Stimulated activated CD4-positive, alpha-beta T cell treated with anti-CD3 and anti-CD28 coated beads, TNF-alpha, amount 100 ng/mL, for 1 hour (primary cell): Measurements from ENCODE around the gene PFDN2.

Experiments used
- DNase-seq, 3 donors: peaks; one replicate each; pipeline ENCODE4 v3.0.0-alpha.2; 2020; ENCODE audit warnings: low read depth in 3 of 3, low spot score in 1 of 3

PFDN2 gene

DNA sequence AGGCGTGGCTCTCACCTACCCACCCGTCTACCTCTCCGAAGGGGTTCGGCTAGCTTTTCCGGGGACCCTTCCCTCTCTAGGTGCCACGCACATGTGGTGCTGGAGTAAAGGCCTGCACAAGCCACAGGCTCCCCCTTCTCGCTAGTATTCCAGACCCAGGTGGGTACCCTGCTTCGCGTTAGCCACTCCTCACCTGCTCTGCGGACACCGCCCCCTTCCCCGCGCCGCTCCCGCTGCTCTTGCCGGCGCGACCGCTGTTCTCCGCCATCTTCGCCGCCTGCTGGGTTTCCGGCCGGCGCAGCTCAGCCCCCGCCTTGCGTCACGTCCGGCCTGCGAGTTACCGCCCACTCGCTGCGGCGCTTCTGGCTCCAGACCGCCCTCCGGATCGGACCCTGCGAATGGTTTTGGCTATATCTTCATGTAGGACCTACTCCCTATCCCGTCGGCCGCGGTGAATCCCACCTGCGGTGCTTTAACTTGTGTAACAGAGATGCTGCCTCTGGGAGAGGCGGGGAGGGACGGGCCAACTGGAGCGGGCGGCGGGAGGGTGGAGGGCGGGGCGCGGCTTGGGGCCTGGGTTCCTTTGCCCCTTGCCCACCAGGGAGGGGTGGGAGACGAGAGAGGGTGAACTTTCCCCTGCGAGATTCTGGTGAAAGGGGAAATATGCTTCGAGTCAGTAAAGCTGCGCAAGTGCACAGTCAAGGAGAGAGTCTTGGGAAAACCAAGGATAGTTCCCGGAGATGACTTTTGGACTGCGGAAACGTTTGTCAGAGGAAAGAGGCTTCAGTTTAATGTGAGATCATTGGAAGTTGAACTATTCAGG lies at the start of gene PFDN2, which contains the start of gene NIT1:
PFDN2 (minus strand) TSS at position 279 of the 823 bp plus-strand sequence; CDS start at position 268, 11 bp downstream.
NIT1 (plus strand) TSS at position 347 of the 823 bp plus-strand sequence; CDS start at position 419, 72 bp downstream.
- peak; percentile 49 to 75 (median 56) for DNase-seq

DNA sequence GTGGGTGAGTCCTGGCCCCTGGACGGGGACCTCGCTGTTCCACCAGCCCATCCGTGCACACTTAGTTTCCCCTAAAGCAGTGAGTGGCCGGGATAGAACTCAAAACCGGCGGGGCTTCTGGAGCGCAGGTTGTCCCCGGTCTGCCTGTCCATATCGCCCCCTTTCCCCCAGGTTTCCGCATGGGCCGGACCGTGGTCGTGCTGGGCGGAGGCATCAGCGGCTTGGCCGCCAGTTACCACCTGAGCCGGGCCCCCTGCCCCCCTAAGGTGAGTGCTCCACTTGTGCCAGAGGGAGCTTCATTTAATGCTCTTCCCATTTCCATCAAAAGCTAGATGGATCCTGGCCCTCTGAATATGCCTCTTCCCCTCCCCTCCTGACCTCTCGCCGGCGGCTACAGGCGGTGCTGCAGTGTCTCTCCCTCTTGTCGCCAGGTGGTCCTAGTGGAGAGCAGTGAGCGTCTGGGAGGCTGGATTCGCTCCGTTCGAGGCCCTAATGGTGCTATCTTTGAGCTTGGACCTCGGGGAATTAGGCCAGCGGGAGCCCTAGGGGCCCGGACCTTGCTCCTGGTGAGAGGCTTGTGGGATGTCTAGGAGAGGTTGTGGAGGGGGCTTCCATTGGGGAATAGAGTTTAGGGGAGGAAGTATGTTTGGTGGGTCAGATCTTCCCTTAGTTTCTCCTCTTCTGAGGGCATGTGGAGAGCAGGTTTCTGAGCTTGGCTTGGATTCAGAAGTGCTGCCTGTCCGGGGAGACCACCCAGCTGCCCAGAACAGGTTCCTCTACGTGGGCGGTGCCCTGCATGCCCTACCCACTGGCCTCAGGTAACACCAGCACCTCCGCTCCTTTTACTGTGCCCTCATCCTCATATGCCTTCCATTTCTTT lies 49.1 kb upstream of the PFDN2 start:
- DNase-seq, result no peak

- DNase-seq, result peak; percentile 73 to 79 (median 78)
These were observed 48.2 kb upstream of the PFDN2 start, which contains the start of gene PPOX for GRCh38 chr1:161165742-161166668. Gene PPOX (plus strand): TSS chr1:161166426. CDS start chr1:161166848, 422 bp downstream.

DNA sequence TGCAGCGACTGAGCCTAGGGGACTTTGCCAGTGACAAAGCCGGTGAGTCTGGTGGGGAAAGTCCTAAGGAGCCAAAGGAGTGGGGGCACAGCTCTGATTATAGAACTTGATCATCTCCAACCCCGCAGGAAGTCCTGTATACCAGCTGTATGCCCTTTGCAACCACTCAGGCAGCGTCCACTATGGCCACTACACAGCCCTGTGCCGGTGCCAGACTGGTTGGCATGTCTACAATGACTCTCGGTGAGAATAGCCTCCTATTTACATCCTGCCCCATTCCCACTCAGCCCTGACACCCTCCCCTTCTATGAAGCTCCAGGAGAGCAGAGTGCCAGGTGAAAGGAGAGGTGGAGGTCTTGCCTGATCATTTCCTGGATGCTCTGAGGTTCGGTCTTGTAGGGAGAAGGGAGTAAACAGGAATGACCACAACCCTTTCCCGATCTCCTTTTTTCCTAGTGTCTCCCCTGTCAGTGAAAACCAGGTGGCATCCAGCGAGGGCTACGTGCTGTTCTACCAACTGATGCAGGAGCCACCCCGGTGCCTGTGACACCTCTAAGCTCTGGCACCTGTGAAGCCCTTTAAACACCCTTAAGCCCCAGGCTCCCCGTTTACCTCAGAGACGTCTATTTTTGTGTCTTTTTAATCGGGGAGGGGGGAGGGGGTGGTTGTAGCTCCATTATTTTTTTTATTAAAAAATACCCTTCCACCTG lies 47.2 kb upstream of the PFDN2 start:
- no peak for DNase-seq

GRCh38 chr1:161163793-161164192 lies 46.0 kb upstream of the PFDN2 start:
- DNase-seq, result no peak

- DNase-seq, result no peak
These were observed 45.0 kb upstream of the PFDN2 start for GRCh38 chr1:161162806-161163205.

DNA sequence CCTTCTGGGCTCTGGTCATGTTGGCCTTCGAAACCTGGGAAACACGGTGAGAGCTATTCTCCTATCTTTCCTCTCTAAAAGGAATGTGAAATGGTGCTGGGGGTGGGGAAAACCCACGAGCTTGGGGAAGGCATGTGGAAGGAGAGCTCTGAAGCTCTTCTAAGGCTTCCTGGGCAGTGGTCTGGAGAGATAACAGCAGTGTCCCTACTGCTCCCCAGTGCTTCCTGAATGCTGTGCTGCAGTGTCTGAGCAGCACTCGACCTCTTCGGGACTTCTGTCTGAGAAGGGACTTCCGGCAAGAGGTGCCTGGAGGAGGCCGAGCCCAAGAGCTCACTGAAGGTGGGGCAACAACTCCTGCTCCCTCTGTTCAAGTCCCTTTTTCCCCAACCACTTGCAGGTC lies 44.2 kb upstream of the PFDN2 start:
- no peak for DNase-seq

DNA sequence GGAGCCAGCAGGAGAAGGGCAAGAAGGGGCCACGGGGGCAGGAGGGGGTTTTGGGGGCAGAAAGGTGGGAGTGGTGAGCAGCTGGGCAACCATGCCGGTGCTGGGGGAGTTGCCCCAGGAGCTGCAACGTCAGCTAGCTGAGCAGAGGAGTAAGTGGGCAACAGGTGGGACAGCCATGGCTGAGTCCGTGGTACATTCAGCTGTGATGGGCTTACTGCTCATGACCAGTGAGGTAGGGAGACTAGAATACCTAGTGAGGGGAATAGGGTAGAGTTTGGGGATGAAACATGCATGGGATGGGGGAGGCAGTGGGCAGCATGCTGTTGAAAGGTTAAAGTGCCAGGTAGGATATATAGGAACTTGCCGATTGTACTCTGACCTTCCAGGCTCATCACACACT lies 43.8 kb upstream of the PFDN2 start:
- no peak for DNase-seq

DNA sequence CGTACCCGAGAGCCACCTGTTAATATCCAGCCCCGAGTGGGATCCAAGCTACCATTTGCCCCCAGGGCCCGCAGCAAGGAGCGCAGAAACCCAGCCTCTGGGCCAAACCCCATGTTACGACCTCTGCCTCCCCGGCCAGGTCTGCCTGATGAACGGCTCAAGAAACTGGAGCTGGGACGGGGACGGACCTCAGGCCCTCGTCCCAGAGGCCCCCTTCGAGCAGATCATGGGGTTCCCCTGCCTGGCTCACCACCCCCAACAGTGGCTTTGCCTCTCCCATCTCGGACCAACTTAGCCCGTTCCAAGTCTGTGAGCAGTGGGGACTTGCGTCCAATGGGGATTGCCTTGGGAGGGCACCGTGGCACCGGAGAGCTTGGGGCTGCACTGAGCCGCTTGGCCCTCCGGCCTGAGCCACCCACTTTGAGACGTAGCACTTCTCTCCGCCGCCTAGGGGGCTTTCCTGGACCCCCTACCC lies 42.9 kb upstream of the PFDN2 start:
- DNase-seq, result no peak

- DNase-seq, result no peak
These were observed 42.0 kb upstream of the PFDN2 start for GRCh38 chr1:161159913-161160243.

DNA sequence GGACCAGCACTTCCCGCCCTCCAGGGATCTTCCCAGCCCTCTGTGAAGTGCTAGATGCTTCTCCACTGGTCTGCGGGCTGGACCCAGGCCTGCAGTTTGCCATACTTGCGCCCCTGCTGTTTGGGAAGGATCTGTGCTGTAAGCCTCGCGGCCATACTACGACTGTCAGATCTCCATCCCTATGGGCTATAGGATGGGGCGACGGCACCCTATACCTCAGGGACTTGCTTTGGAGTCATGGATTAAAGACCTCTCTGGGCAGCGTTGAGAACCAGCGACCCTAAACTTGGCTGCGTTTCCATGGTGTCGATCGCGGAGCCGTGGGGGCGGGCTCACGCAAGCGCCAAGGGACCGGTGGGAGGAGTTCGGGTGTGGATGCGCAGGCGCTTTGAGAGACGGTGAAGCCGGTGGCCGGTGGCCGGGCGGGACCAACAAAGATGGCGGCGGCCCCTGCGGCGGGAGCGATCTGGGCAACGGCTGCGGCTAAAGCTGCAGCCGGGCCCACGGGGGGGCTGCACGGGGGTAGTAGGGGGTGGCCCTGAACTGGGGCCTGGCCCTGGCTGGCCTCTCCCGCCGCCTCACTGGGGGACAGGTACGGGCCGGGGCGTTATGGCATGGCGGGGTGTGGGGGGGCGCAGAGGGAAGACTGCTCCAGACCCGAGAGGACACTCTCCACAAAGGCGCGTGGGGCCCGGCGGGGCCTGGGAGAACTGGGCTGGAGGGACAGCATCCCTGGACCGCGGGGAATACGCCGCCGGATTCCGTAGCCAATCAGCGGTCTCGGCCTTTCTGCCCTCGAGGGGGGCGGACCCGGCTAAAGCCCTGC lies 41.5 kb upstream of the PFDN2 start, which contains the start of gene USP21:
USP21 (plus strand) TSS at position 414 of the 826 bp plus-strand sequence. CDS start 1,141 bp downstream, outside the sequence.
- DNase-seq, result peak; percentile 77 to 84 (median 83)

DNA sequence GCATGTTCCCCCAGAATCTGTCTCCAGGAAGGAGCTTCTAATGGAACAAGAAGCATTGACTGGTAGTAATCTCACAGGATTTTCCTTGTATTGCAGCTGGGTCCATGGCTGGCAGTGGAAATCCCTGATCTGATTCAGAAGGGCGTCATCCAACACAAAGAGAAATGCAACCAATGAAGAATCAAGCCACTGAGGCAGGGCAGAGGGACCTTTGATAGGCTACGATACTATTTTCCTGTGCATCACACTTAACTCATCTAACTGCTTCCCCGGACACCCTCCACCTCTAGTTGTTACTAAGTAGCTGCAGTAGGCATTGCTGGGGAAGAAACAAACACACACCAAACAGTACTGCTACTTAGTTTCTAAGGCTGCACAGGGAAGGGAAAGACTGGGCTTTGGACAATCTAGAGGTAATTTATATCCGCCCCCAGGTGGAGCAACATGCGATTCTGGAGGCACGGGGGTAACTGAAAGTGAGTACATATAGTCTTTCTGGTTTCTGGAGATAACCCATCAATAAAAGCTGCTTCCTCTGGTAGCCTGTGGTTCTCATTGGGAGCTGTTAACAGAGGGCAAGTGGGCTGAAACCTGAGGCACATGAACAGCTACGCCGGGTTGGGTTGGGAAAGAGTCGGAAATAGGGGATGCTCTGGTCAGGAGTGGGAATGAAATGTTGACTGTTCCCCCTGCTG lies 40.6 kb upstream of the PFDN2 start:
- no peak for DNase-seq

- no peak for DNase-seq
These were observed 40.0 kb upstream of the PFDN2 start for GRCh38 chr1:161157867-161158266.

DNA sequence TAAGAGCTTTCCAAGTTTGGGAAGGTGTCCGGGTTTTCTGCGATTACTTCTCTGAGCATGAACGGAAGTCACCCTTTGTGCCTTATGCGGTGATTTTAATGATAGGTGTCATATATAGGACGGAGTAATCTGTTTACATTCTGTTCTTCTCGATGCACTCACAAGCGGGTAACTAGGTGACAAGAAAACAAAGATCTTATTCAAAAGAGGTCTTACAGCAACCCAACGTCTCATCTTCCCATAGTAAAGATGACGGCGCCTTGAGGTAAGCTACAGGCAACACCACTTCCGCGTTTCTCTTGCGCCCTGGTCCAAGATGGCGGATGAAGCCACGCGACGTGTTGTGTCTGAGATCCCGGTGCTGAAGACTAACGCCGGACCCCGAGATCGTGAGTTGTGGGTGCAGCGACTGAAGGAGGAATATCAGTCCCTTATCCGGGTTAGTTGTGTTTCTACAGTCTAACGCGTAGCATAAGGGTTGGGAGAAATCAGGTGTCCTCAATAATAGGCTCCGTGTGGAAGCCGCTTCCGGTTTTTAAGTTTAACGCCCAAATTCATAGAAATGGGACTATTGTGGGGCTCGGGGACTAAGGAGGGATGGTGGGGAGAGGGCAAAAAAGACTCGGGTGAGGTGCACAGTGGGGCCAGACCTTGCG lies 36.0 kb upstream of the PFDN2 start, which contains the start of gene UFC1:
UFC1 (plus strand) TSS at position 297 of the 656 bp plus-strand sequence; CDS start at position 317, 20 bp downstream.
- DNase-seq, result peak; percentile 55 to 58 (median 58)

DNA sequence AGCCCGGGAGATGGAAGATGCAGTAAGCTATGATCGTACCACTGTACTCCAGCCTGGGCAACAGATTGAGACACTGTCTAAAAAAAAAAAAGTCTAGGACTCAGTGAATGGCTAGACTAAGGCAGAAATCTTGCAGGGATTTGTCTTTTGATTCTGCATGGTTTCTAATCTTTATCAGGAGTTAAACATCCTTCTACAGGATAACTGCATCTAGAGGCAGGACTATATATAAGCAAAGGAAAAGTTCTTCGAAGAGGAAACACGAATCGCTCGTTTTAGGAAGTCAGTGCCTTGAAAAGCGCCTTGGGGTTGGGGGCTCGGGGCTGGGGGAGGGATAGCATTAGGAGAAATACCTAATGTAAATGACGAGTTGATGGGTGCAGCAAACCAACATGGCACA lies 35.3 kb upstream of the PFDN2 start:
- no peak for DNase-seq

DNA sequence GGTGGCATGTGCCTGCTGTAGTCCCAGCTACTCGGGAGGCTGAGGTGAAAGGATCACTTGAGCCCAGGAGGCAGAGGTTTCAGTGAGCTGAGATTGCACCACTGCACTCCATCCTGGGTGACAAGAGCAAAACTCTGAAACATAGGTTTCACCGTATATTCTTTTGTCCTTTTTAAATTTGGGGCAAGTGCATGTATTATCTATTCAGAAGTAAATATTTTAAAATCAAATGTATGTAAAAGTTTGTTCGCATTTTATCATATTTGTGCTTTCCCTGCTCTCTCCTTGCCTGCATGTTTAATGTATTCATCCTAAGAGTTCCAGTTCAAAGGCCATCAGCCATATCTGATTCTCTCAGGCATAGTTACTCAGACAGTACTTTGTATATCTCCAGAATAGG lies 28.0 kb upstream of the PFDN2 start:
- no peak for DNase-seq

DNA sequence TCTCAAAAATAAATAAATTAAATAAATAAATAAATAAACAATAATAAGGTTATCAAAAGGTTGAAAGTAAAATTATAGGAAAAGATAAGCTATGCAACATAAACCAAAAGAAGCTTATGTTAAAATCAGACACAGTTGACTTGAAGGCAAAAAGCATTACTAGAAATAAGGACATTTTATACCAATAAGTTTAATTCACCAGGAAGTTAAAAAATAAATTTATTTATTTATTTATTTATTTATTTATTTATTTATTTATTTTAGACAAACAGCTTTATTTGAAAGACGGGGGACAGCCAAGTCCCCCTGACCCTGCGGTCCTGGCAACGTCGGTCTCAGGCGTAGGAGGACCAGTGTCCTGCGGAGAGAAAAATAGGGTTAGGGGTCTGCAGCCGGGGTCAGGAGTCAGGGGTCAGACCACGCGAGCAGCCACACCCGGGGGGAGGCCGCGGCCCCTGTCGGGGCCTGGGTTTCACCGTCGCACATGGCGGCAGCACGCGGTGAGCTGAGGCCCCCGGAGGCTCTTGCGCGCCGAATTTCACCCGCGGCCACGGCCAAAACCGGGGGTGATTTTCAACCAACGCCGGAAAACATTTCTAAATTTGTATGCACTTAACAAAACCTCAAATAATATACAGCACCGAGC lies 23.0 kb upstream of the PFDN2 start:
- DNase-seq, result no peak
